ENCODE data around the gene WDR53. TPM values are rescaled to one million over a fixed set of nuclear protein-coding genes. Genes with fewer than 3 reads are reported as not detected.
"Not testable (repeated sequence)": the region's sequence is repeated elsewhere in the genome, so short reads cannot be mapped to it uniquely, and the experiment has no call there.

Gene WDR53
- polyA plus RNA-seq, 2 of the 4 experiments (the other 2 are of a cell fraction) = 10.8 to 12.0 TPM

GRCh38 chr3:196617256-196617655 is 48.9 kb upstream of the WDR53 start:
- Histone ChIP-seq H3K27ac (no peak overlapping the region), H3K4me2 (no peak overlapping the region), H3K9me3 (no peaks in the 10 kb centered on the region), H3K4me3 (no peak overlapping the region), H3K4me1 (no peaks in the 10 kb centered on the region)
- FAIRE-seq (no peak), ATAC-seq (no peak), DNase-seq (ENCODE audit: low read depth in 1 of 2, low spot score in 1 of 2) (no peak)
- ChIA-PET CTCF (interaction anchor here (0.7 to 1.3 kb wide), 2 partner anchors 67 to 592 kb away, joined by 3 to 4 read pairs; no protein-coding TSS in a partner anchor), POLR2A (no interaction called here)
- no peak for TF ChIP-seq SREBF2 (IDR thresholded peaks at IDR 0.05)
- no peak for TF ChIP-seq SMC3 (IDR thresholded peaks at IDR 0.05)
- no peak for TF ChIP-seq RAD21 (conservative IDR thresholded peaks at IDR 0.05 in 1 of 2, IDR thresholded peaks at IDR 0.05 in 1 of 2)
- no peak for TF ChIP-seq ATOH8 (CRISPR knock-in tag; IDR thresholded peaks at IDR 0.05; ENCODE audit: low read depth)
- no peak for TF ChIP-seq TP53 (CRISPR knock-in tag; IDR thresholded peaks at IDR 0.05)
- no peak for TF ChIP-seq RARB (CRISPR knock-in tag; IDR thresholded peaks at IDR 0.05)
- WGBS (ENCODE audit: missing lambda C conversion rate) = 86% methylated on average over 5 of the region's 5 CpGs

GRCh38 chr3:196615234-196615633 is 46.9 kb upstream of the WDR53 start:
- FAIRE-seq; ATAC-seq; DNase-seq (ENCODE audit: low read depth in 1 of 2, low spot score in 1 of 2); H3K9me3 ChIP-seq; H3K4me2 ChIP-seq; POLR2A ChIA-PET; H3K27ac ChIP-seq; H3K4me1 ChIP-seq; H3K4me3 ChIP-seq: not testable (repeated sequence)
- CTCF ChIA-PET = interaction anchor here (0.7 to 0.9 kb wide), 2 partner anchors 70 to 73 kb away, joined by 3 read pairs; no protein-coding TSS in a partner anchor
- 80% methylated on average over 6 of the region's 6 CpGs for WGBS (ENCODE audit: missing lambda C conversion rate)

- FAIRE-seq (no peak), ATAC-seq (no peak), DNase-seq (ENCODE audit: low read depth in 1 of 2, low spot score in 1 of 2) (no peak)
- no peak overlapping the region for H3K4me2 ChIP-seq
- peaks cover 4% of the 10 kb centered on the region; the same call in 1 of the 3 replicates for H3K4me1 ChIP-seq
- ChIA-PET CTCF (interaction anchor here (1.2 to 2.8 kb wide), 2 partner anchors 73 to 74 kb away, joined by 3 to 15 read pairs; no protein-coding TSS in a partner anchor), POLR2A (no interaction called here)
- WGBS (ENCODE audit: missing lambda C conversion rate) = 79% methylated on average over 10 of the region's 10 CpGs
- no peak overlapping the region for H3K4me3 ChIP-seq
- H3K9me3 ChIP-seq = no peaks in the 10 kb centered on the region
- H3K27ac ChIP-seq = 0 out of 6 replicates have a peak overlapping the region, but pooled peaks of 1 of the 2 experiments have one; percentile 40
- TF ChIP-seq HEYL (CRISPR knock-in tag; IDR thresholded peaks at IDR 0.05) (no peak), RARB (CRISPR knock-in tag; IDR thresholded peaks at IDR 0.05) (no peak), HMGXB4 (CRISPR knock-in tag; IDR thresholded peaks at IDR 0.05; ENCODE audit: borderline replicate concordance) (no peak), NFE2L2 (conservative IDR thresholded peaks at IDR 0.05; ENCODE audit: low read length) (no peak), FOXS1 (CRISPR knock-in tag; IDR thresholded peaks at IDR 0.05) (no peak), ZNF302 (CRISPR knock-in tag; IDR thresholded peaks at IDR 0.05) (no peak), FOSL2 (IDR thresholded peaks at IDR 0.05) (no peak), FOSL2 (CRISPR knock-in tag; IDR thresholded peaks at IDR 0.05) (no peak), PBX3 (IDR thresholded peaks at IDR 0.05) (no peak), E2F6 (IDR thresholded peaks at IDR 0.05; ENCODE audit: borderline replicate concordance, low read depth) (no peak), ELK1 (IDR thresholded peaks at IDR 0.05; ENCODE audit: low read depth, low read length) (no peak), POLR2A (IDR thresholded peaks at IDR 0.05; ENCODE audit: low read length) (no peak), HES2 (IDR thresholded peaks at IDR 0.05) (no peak), CHD4 (IDR thresholded peaks at IDR 0.05; ENCODE audit: borderline replicate concordance) (no peak)
These were observed 43.6 kb upstream of the WDR53 start for GRCh38 chr3:196611761-196612483.
